Left lung (tissue), 14 donors: ENCODE data around the gene TGM6. TPM values are rescaled to one million over a fixed set of nuclear protein-coding genes. Genes with fewer than 3 reads are reported as not detected.

ENCODE experiments used
- ATAC-seq: fragments of 200-7000 bp; cut with Tn5 transposase; one replicate; pipeline ENCODE4 v1.9.1; 2020; ENCODE audit warnings: moderate library complexity
- DNase-seq, 4 donors: peaks; one replicate each; pipeline ENCODE4 v3.0.0-alpha.2; 2013 to 2020
- H3K27ac ChIP-seq, 2 donors: fragments of 200-600 bp; sonication (generic) in 1 of 2; one replicate each; pipeline versions ENCODE4 v1.5.0 to v1.8.0; 2020 to 2021
- H3K27me3 ChIP-seq, 2 donors: fragments of 200-600 bp; sonication (generic) in 1 of 2; one replicate each; pipeline versions ENCODE4 v1.5.0 to v1.8.0; 2020 to 2021
- H3K36me3 ChIP-seq, 2 donors: fragments of 200-600 bp; sonication (generic) in 1 of 2; one replicate each; pipeline versions ENCODE4 v1.5.0 to v1.8.0; 2020 to 2021
- H3K4me1 ChIP-seq, 2 donors: fragments of 200-600 bp; one replicate each; pipeline ENCODE4 v1.8.0; 2021
- H3K4me3 ChIP-seq, 2 donors: fragments of 200-600 bp; sonication (generic) in 1 of 2; one replicate each; pipeline versions ENCODE4 v1.5.0 to v1.8.0; 2020 to 2021; ENCODE audit warnings: mild to moderate bottlenecking in 1 of 2
- H3K9me3 ChIP-seq, 2 donors: fragments of 200-600 bp; sonication (generic) in 1 of 2; one replicate each; pipeline versions ENCODE4 v1.5.0 to v1.8.0; 2020 to 2021
- intact Hi-C, 2 donors: fragments of 100-400 bp; cut with DNase I; formaldehyde crosslinking; loops; one replicate each; pipeline versions ENCODE4 v1.11.2 to v1.14.2; 2022
- long read RNA-seq, 12 donors: library from polyadenylated mRNA in 2 of 12; unstranded in 2 of 12; transcript quantifications; one replicate each; pipeline ENCODE4 v2.0.0 and lab custom pipeline, GENCODE V29; 2019 to 2026
- polyA plus RNA-seq, 6 donors: library from polyadenylated mRNA; unstranded; fragments of 120-200 nt; gene quantifications; one replicate each; pipeline ENCODE4 v1.2.1, GENCODE V29; 2013; ENCODE audit not compliant: insufficient read length in 6 of 6
- total RNA-seq, 2 donors: library from RNA; stranded (reverse); fragmentation: NEBNext Ultra II Directional; extraction: Animal tissue kit (Norgen Biotek cat#: 25700); gene quantifications; one replicate each; pipeline ENCODE4 v1.2.1, GENCODE V29; 2021
- TF ChIP-seq, protein P1 (sequence below), 2 donors: fragments of 200-600 bp; sonication (generic) in 1 of 2; IDR thresholded peaks; one replicate each; pipeline versions ENCODE4 v1.5.0 to v1.8.0; 2021; ENCODE audit warnings: antibody characterized with exemption in 2 of 2
- donor health status: DM: no; HTN: yes; CAD: no.
- donor health status: DM: no; HTN: no; CAD: no.

Gene TGM6
- total RNA-seq, result not detected
- not detected for polyA plus RNA-seq
- long read RNA-seq, donor 1, result 0 reads
- long read RNA-seq, donor 2, result 0 reads
- long read RNA-seq, donor 3, result 0 reads
- long read RNA-seq, donor 4, result 0 reads
- long read RNA-seq, donor 5, result 0 reads
- long read RNA-seq, donor 6, result 0 reads
- long read RNA-seq, donor 7, result 0 reads
- long read RNA-seq, donor 8, result 0 reads
- long read RNA-seq, donor 9, result 0 reads
- long read RNA-seq, donor 10, result 0 reads
- long read RNA-seq, donor 11, result 0 reads
- long read RNA-seq, donor 12, result 0 reads

DNA sequence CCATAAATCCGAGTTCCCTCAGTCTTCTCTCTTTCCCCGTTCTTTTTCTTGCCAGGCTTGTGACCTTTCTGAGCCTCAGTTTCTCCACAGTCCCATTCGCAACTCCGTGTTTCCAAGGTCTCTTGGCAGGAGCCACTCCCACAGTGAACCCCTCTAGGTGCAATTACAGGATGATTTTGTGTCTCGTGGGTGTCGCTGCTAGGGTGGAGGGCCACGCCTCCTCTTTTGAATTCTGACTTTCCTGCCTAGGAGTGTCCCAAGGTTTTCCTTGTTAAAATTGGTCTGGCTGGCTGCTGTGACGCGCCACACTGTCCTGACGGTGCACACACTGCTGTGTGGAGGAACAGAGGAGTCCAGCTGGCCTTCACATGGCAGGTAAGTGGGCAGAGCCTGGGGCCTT is at the start of gene TGM6:
TSS of gene TGM6 (plus strand) at position 301 of the 400 bp plus-strand sequence. CDS start at position 369, 68 bp downstream.
- no peak within 1 kb of the TSS for H3K4me3 ChIP-seq
- DNase-seq (no peak), ATAC-seq (no peak)
- H3K4me1 ChIP-seq, result no peaks in the 10 kb centered on the region
- no peaks in the 10 kb centered on the region for H3K9me3 ChIP-seq
- TF ChIP-seq, protein P1, sequence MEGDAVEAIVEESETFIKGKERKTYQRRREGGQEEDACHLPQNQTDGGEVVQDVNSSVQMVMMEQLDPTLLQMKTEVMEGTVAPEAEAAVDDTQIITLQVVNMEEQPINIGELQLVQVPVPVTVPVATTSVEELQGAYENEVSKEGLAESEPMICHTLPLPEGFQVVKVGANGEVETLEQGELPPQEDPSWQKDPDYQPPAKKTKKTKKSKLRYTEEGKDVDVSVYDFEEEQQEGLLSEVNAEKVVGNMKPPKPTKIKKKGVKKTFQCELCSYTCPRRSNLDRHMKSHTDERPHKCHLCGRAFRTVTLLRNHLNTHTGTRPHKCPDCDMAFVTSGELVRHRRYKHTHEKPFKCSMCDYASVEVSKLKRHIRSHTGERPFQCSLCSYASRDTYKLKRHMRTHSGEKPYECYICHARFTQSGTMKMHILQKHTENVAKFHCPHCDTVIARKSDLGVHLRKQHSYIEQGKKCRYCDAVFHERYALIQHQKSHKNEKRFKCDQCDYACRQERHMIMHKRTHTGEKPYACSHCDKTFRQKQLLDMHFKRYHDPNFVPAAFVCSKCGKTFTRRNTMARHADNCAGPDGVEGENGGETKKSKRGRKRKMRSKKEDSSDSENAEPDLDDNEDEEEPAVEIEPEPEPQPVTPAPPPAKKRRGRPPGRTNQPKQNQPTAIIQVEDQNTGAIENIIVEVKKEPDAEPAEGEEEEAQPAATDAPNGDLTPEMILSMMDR (IDR thresholded peaks at IDR 0.05), result no peak
- no peak within 1 kb of the TSS for H3K27ac ChIP-seq
- intact Hi-C loops, result no loop called here
- H3K27me3 ChIP-seq, result peaks cover 0 to 20% of the 10 kb centered on the region in 2 donors
- H3K36me3 ChIP-seq, result no peaks in the 10 kb centered on the region

DNA sequence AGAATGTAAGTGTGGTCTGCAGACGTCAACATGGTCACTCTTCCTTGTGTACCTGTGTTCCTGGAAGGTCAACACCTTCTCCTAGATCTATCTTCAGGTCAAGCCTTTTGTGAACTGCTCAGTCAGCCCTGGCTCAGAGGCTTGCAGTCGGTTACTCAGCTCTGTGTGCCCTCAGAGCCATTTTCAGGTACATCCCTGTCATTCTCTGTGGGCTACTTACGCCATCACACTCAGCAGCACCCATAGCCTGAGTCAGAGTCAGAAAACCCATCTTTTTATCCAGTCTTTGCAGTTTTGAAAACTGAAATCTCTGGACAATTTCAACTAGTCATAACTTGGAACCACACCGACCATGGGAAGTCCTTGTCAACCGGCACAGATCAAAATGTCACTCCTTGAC is 49.6 kb upstream of the TGM6 start:
- intact Hi-C loops, result no loop called here
- Histone ChIP-seq H3K27me3 (peaks cover 0 to 26% of the 10 kb centered on the region in 2 donors), H3K4me3 (no peak overlapping the region), H3K9me3 (no peaks in the 10 kb centered on the region), H3K36me3 (no peaks in the 10 kb centered on the region), H3K27ac (no peak overlapping the region), H3K4me1 (peaks cover 0 to 6% of the 10 kb centered on the region in 2 donors)
- ATAC-seq (no peak), DNase-seq (no peak)
- TF ChIP-seq, protein P1 (IDR thresholded peaks at IDR 0.05), result no peak

DNA sequence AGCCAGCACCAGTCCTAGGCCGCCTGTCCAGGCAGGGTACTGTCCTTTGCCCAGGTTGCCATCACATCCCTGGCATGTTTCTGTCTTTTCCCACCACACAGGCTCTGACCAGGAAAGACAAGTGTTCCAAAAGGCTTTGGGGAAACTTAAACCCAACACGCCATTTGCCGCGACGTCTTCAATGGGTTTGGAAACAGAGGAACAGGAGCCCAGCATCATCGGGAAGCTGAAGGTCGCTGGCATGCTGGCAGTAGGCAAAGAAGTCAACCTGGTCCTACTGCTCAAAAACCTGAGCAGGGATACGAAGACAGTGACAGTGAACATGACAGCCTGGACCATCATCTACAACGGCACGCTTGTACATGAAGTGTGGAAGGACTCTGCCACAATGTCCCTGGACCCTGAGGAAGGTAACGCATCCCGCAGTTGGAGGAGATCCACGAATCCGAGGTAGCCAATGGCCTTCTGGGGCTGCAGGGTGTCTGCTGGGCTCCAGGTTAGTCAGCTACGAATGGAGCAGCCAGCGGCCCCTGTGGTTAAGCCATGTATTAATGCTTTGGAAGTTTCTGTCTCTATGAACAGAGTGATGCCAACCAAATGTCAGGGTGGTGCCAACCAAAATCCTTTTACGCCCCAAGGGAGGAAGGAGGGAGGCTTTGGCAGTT is 48.7 kb upstream of the TGM6 start:
- DNase-seq (no peak), ATAC-seq (no peak)
- Histone ChIP-seq H3K9me3 (no peaks in the 10 kb centered on the region), H3K4me3 (no peak overlapping the region), H3K4me1 (peaks cover 0 to 6% of the 10 kb centered on the region in 2 donors), H3K27me3 (peaks cover 0 to 20% of the 10 kb centered on the region in 2 donors), H3K36me3 (no peaks in the 10 kb centered on the region), H3K27ac (no peak overlapping the region)
- intact Hi-C loops, result no loop called here
- TF ChIP-seq, protein P1 (IDR thresholded peaks at IDR 0.05), result no peak

DNA sequence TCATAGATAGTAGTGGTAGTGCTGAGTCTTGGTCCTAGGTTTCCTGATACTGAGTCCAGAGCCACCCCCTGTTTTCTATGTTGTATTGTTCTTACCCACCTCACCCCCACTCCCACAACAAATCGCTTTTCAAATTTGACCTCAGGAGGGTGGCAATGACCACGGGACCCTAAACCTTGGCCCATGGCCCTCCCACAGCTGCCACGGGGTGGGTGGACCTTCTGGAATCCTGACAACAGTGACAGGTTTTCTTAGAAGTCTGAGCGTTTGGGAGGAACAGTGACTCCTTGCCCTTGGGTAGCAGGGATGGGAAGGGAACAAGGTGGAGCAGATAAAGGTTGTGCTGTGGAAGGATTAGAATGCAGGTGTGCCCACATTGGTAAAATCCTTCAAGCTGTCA is 48.0 kb upstream of the TGM6 start:
- H3K27me3 ChIP-seq, result peaks cover 0 to 20% of the 10 kb centered on the region in 2 donors
- H3K27ac ChIP-seq, result no peak overlapping the region
- H3K36me3 ChIP-seq, result no peaks in the 10 kb centered on the region
- ATAC-seq (no peak), DNase-seq (no peak)
- intact Hi-C loops, result no loop called here
- no peak overlapping the region for H3K4me3 ChIP-seq
- TF ChIP-seq, protein P1 (IDR thresholded peaks at IDR 0.05), result no peak
- H3K9me3 ChIP-seq, result no peaks in the 10 kb centered on the region
- H3K4me1 ChIP-seq, result peaks cover 0 to 6% of the 10 kb centered on the region in 2 donors

DNA sequence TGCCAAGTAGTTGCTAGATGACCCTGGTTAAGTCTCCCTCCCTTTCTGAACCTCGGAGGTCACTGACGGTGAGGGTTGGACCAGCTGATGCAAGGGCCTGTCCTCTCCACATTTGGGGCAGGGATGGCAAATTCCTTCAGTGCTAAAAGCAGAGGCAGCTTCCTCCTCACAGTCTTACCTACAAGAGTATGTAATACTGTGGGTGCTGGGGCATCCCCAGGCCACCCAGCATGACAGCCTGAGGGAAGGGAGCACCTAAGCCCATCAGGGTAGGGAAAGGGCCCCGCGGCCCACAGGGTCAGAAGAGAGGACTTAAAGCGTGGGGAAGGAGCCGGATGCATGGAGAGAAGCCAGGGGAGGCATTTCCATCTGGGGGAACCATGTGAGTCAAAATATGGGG is 46.9 kb upstream of the TGM6 start:
- Histone ChIP-seq H3K9me3 (no peaks in the 10 kb centered on the region), H3K4me1 (peaks cover 0 to 6% of the 10 kb centered on the region in 2 donors), H3K36me3 (no peaks in the 10 kb centered on the region), H3K27me3 (peaks cover 0 to 20% of the 10 kb centered on the region in 2 donors), H3K27ac (no peak overlapping the region), H3K4me3 (no peak overlapping the region)
- DNase-seq (no peak), ATAC-seq (no peak)
- TF ChIP-seq, protein P1 (IDR thresholded peaks at IDR 0.05), result no peak
- intact Hi-C loops, result no loop called here
